ENCODE measurements around the gene FAIM.

DNA sequence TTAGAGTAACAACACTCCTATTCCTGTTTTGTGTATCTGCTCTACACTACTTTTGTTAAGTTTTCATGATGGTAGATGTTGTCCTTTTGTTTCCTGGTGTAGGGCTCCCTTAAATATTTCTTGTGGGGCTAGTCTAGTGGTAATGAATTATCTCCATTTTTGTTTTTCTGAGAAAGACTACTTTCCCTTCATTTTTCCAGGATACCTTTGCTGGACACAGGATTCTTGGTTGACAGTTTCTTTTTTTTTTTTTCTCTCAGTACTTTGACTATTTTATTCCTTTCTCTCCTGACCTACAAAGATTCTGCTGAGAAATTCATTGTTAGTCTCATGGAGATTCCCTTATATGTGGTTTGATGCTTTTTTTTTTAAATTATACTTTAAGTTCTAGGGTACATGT, 37.9 kb downstream of the FAIM start:
- TF ChIP-seq CTCF (IDR thresholded peaks at IDR 0.05; ENCODE audit: extremely low read depth in 1 of 2, insufficient read depth in 1 of 2, low read depth in 1 of 2, low read length in 2 of 2): no peak
- TF ChIP-seq GATA2 (IDR thresholded peaks at IDR 0.05; ENCODE audit: insufficient read depth, insufficient read length, low read depth, low read length): no peak
- TF ChIP-seq JUN (IDR thresholded peaks at IDR 0.05; ENCODE audit: borderline replicate concordance, insufficient read depth, insufficient read length, low read depth): no peak

Measured in endothelial cell of umbilical vein (primary cell).